ENCODE data around the gene BHLHE23.
"Not testable (repeated sequence)": the region's sequence is repeated elsewhere in the genome, so short reads cannot be mapped to it uniquely, and the experiment has no call there.

BHLHE23 gene

DNA sequence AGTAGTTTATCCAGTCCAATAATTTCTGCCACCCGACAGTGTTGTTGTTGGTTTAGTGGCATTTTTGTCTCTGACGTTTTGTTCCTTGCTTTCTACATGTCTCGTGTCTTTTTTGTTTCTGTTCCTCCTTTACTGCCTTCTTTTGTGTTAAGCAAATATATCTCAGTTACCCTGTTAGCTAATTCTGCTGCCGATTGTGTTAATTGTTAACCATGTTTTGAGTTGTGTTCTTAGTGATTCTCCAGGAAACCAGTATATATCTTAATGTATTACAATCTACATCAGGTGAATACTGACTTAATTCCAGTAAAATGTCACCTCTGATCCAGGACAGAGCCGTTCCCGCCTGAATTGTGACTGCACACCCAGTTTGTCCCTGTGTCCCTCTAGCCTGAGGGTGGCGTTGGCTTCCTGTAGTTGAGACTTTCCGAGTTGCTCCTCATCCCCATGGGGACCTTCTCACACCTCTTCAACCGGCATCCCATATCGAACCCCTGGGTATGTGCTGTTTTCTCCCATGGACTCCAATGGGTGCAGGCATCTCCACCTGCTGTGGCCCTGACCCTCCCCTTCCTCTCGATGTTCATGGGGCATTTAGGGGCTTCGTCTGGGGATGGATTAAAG lies 35.8 kb upstream of the BHLHE23 start:
- CTCF ChIA-PET, result no interaction called here

DNA sequence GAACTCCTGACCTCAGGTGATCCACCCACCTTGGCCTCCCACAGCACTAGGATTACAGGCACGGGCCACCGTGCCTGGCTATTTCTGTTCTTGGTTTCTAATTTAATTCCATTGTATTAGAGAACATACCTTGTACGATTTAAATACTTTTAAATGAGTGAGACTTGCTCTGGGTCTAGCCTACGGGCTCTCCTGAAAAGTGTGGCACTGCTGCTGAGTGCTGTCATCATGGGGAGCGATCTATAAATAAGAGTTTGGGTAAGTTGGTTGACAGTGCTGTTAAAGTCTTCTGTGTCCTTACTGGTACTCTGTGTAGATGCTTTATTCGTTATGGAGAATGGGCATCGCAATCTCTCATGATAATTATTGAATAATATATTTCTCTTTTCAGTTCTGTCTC lies 35.0 kb upstream of the BHLHE23 start:
- WGBS (ENCODE audit: insufficient coverage), result 90% methylated on average over 2 of the region's 7 CpGs
- peaks cover 0 to 4% (median 0%) of the 10 kb centered on the region in 5 experiments for H3K9me3 ChIP-seq (ENCODE audit: control extremely low read depth in 1 of 5, control insufficient read depth in 4 of 5, insufficient read depth in 2 of 5, low read depth in 1 of 5, low read length in 4 of 5)
- DNase-seq, result no peak
- CTCF ChIA-PET, result no interaction called here
- H3K27me3 ChIP-seq (replicated peaks in 2 of 5; ENCODE audit: control insufficient read depth in 4 of 5, insufficient read depth in 5 of 5, low read length in 4 of 5), result peaks cover 6 to 70% (median 24%) of the 10 kb centered on the region in 5 experiments
- no peaks in the 10 kb centered on the region for H3K4me1 ChIP-seq (ENCODE audit: control extremely low read depth in 1 of 4, control insufficient read depth in 4 of 4, insufficient read depth in 4 of 4, low read length in 3 of 4)
- POLR2A ChIA-PET, result no interaction called here
- no peaks in the 10 kb centered on the region for H3K36me3 ChIP-seq (ENCODE audit: control insufficient read depth in 4 of 4, insufficient read depth in 4 of 4, low read length in 3 of 4)
- no peak overlapping the region for H3K27ac ChIP-seq (ENCODE audit: insufficient read depth in 1 of 2, low read depth in 1 of 2, low read length in 2 of 2, poor library complexity in 1 of 2, severe bottlenecking in 2 of 2)
- no peak overlapping the region for H3K4me3 ChIP-seq (ENCODE audit: control insufficient read depth in 1 of 7, extremely low read depth in 1 of 7, insufficient read depth in 4 of 7, low read depth in 2 of 7, low read length in 6 of 7)

More for the DNA sequence above, 35.8 kb upstream of the BHLHE23 start:
- H3K4me3 ChIP-seq (ENCODE audit: control insufficient read depth in 1 of 7, extremely low read depth in 1 of 7, insufficient read depth in 4 of 7, low read depth in 2 of 7, low read length in 6 of 7), result no peak overlapping the region
- H3K36me3 ChIP-seq (ENCODE audit: control insufficient read depth in 4 of 4, insufficient read depth in 4 of 4, low read length in 3 of 4), result no peaks in the 10 kb centered on the region
- no peaks in the 10 kb centered on the region for H3K4me1 ChIP-seq (ENCODE audit: control extremely low read depth in 1 of 4, control insufficient read depth in 4 of 4, insufficient read depth in 4 of 4, low read length in 3 of 4)
- DNase-seq, result no peak
- POLR2A ChIA-PET, result no interaction called here
- H3K27ac ChIP-seq (ENCODE audit: insufficient read depth in 1 of 2, low read depth in 1 of 2, low read length in 2 of 2, poor library complexity in 1 of 2, severe bottlenecking in 2 of 2), result no peak overlapping the region
- peaks cover 6 to 70% (median 23%) of the 10 kb centered on the region in 5 experiments for H3K27me3 ChIP-seq (replicated peaks in 2 of 5; ENCODE audit: control insufficient read depth in 4 of 5, insufficient read depth in 5 of 5, low read length in 4 of 5)
- WGBS (ENCODE audit: insufficient coverage), result 80% methylated on average over 11 of the region's 12 CpGs
- peaks cover 0 to 5% (median 0%) of the 10 kb centered on the region in 5 experiments for H3K9me3 ChIP-seq (ENCODE audit: control extremely low read depth in 1 of 5, control insufficient read depth in 4 of 5, insufficient read depth in 2 of 5, low read depth in 1 of 5, low read length in 4 of 5)

GRCh38 chr20:63037669-63038268 lies 31.0 kb upstream of the BHLHE23 start:
- no peak overlapping the region for H3K27ac ChIP-seq (ENCODE audit: insufficient read depth in 1 of 2, low read depth in 1 of 2, low read length in 2 of 2, poor library complexity in 1 of 2, severe bottlenecking in 2 of 2)
- peaks cover 0 to 4% (median 0%) of the 10 kb centered on the region in 5 experiments for H3K9me3 ChIP-seq (ENCODE audit: control extremely low read depth in 1 of 5, control insufficient read depth in 4 of 5, insufficient read depth in 2 of 5, low read depth in 1 of 5, low read length in 4 of 5)
- H3K4me1 ChIP-seq (ENCODE audit: control extremely low read depth in 1 of 4, control insufficient read depth in 4 of 4, insufficient read depth in 4 of 4, low read length in 3 of 4), result peaks cover 0 to 12% (median 9%) of the 10 kb centered on the region in 4 experiments
- ChIA-PET POLR2A (no interaction called here), CTCF (interaction anchor here (1.2 kb wide), 1 partner anchor 20 kb away, joined by 3 read pairs; no protein-coding TSS in a partner anchor)
- H3K27me3 ChIP-seq (replicated peaks in 2 of 5; ENCODE audit: control insufficient read depth in 4 of 5, insufficient read depth in 5 of 5, low read length in 4 of 5), result peaks cover 8 to 84% (median 32%) of the 10 kb centered on the region in 5 experiments
- WGBS (ENCODE audit: insufficient coverage), result 72% methylated on average over 22 of the region's 26 CpGs
- no peaks in the 10 kb centered on the region for H3K36me3 ChIP-seq (ENCODE audit: control insufficient read depth in 4 of 4, insufficient read depth in 4 of 4, low read length in 3 of 4)
- no peak for DNase-seq
- H3K4me3 ChIP-seq (ENCODE audit: control insufficient read depth in 1 of 7, extremely low read depth in 1 of 7, insufficient read depth in 4 of 7, low read depth in 2 of 7, low read length in 6 of 7), result no peak overlapping the region

DNA sequence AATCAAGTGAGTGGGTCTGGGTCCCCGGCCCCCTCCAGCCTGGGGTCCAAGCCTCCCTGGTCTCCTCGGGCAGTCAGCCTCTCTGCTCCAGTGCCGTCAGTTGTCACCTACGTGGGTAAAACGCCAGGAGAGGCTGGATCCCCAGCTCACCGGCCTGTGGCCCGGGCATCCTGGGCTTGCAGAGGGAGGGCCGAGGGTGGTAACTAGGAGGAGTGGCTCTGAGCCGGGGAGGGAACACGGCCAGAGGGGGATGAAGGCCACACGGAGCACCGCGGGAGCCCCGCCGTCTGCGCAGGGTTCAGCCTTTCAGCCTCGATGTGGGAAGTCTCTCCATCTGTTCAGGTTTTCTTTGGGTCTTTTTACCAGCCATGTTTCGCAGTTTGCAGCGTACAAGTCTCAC lies 29.5 kb upstream of the BHLHE23 start:
- POLR2A ChIA-PET, result no interaction called here
- H3K4me3 ChIP-seq (ENCODE audit: control insufficient read depth in 1 of 7, extremely low read depth in 1 of 7, insufficient read depth in 4 of 7, low read depth in 2 of 7, low read length in 6 of 7), result no peak overlapping the region
- CTCF ChIA-PET, result interaction anchor here (1.3 kb wide), 1 partner anchor 16 kb away, joined by 4 read pairs; no protein-coding TSS in a partner anchor
- peaks cover 8 to 86% (median 28%) of the 10 kb centered on the region in 5 experiments for H3K27me3 ChIP-seq (replicated peaks in 2 of 5; ENCODE audit: control insufficient read depth in 4 of 5, insufficient read depth in 5 of 5, low read length in 4 of 5)
- WGBS (ENCODE audit: insufficient coverage), result 54% methylated on average over 19 of the region's 19 CpGs
- peaks cover 0 to 4% (median 0%) of the 10 kb centered on the region in 5 experiments for H3K9me3 ChIP-seq (ENCODE audit: control extremely low read depth in 1 of 5, control insufficient read depth in 4 of 5, insufficient read depth in 2 of 5, low read depth in 1 of 5, low read length in 4 of 5)
- H3K36me3 ChIP-seq (ENCODE audit: control insufficient read depth in 4 of 4, insufficient read depth in 4 of 4, low read length in 3 of 4), result no peaks in the 10 kb centered on the region
- no peak for DNase-seq
- H3K4me1 ChIP-seq (ENCODE audit: control extremely low read depth in 1 of 4, control insufficient read depth in 4 of 4, insufficient read depth in 4 of 4, low read length in 3 of 4), result peaks cover 0 to 14% (median 11%) of the 10 kb centered on the region in 4 experiments
- H3K27ac ChIP-seq (ENCODE audit: insufficient read depth in 1 of 2, low read depth in 1 of 2, low read length in 2 of 2, poor library complexity in 1 of 2, severe bottlenecking in 2 of 2), result no peak overlapping the region

DNA sequence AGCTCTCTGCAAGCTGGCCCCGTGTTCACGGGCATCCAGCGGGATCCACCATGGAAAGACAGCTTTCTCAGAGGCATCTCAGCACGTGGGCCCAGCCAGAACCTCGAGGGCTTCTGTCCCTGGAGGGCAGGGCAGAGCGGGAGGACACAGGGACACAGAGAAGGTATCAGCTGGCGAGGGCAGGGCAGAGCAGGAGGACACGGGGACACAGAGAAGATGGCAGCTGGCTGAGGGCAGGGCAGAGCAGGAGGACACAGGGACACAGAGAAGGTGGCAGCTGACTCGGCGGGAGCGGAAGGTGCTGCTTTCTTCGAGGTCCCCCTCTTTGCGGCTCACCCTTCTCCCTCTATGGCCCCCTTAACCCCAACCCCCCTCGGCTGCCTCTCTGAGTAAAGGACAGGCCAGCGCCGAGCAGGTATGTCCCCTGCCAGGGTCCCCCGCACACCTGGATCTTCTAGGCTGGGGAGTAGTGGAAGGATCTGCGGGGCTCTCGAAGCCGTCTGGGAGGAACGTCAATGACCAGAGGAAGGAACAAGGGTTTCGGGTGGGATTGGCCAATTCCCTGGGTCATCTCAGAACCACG lies 28.9 kb upstream of the BHLHE23 start:
- peaks cover 6 to 88% (median 26%) of the 10 kb centered on the region in 5 experiments for H3K27me3 ChIP-seq (replicated peaks in 2 of 5; ENCODE audit: control insufficient read depth in 4 of 5, insufficient read depth in 5 of 5, low read length in 4 of 5)
- POLR2A ChIA-PET, result no interaction called here

GRCh38 chr20:63034710-63035602 lies 28.2 kb upstream of the BHLHE23 start:
- DNase-seq, result not testable (repeated sequence)
- 82% methylated on average over 32 of the region's 44 CpGs for WGBS (ENCODE audit: insufficient coverage)

More for the DNA sequence above, 28.9 kb upstream of the BHLHE23 start:
- Histone ChIP-seq H3K9me3 (ENCODE audit: control extremely low read depth in 1 of 5, control insufficient read depth in 4 of 5, insufficient read depth in 2 of 5, low read depth in 1 of 5, low read length in 4 of 5) (peaks cover 0 to 4% (median 0%) of the 10 kb centered on the region in 5 experiments), H3K4me1 (ENCODE audit: control extremely low read depth in 1 of 4, control insufficient read depth in 4 of 4, insufficient read depth in 4 of 4, low read length in 3 of 4) (peaks cover 0 to 14% (median 11%) of the 10 kb centered on the region in 4 experiments), H3K4me3 (ENCODE audit: control insufficient read depth in 1 of 7, extremely low read depth in 1 of 7, insufficient read depth in 4 of 7, low read depth in 2 of 7, low read length in 6 of 7) (no peak overlapping the region), H3K36me3 (ENCODE audit: control insufficient read depth in 4 of 4, insufficient read depth in 4 of 4, low read length in 3 of 4) (no peaks in the 10 kb centered on the region), H3K27ac (ENCODE audit: insufficient read depth in 1 of 2, low read depth in 1 of 2, low read length in 2 of 2, poor library complexity in 1 of 2, severe bottlenecking in 2 of 2) (no peak overlapping the region)
- no peak for DNase-seq
- 90% methylated on average over 22 of the region's 23 CpGs for WGBS (ENCODE audit: insufficient coverage)
- CTCF ChIA-PET, result interaction anchor here (1.3 kb wide), 1 partner anchor 16 kb away, joined by 4 read pairs; no protein-coding TSS in a partner anchor

More at GRCh38 chr20:63034710-63035602, 28.2 kb upstream of the BHLHE23 start:
- H3K4me3 ChIP-seq (ENCODE audit: control insufficient read depth in 1 of 7, extremely low read depth in 1 of 7, insufficient read depth in 4 of 7, low read depth in 2 of 7, low read length in 6 of 7); H3K27ac ChIP-seq (ENCODE audit: insufficient read depth in 1 of 2, low read depth in 1 of 2, low read length in 2 of 2, poor library complexity in 1 of 2, severe bottlenecking in 2 of 2); H3K36me3 ChIP-seq (ENCODE audit: control insufficient read depth in 4 of 4, insufficient read depth in 4 of 4, low read length in 3 of 4); H3K9me3 ChIP-seq (ENCODE audit: control extremely low read depth in 1 of 5, control insufficient read depth in 4 of 5, insufficient read depth in 2 of 5, low read depth in 1 of 5, low read length in 4 of 5); POLR2A ChIA-PET: not testable (repeated sequence)
- CTCF ChIA-PET, result interaction anchor here (1.3 kb wide), 1 partner anchor 17 kb away, joined by 4 read pairs; no protein-coding TSS in a partner anchor
- Histone ChIP-seq H3K27me3 (replicated peaks in 2 of 5; ENCODE audit: control insufficient read depth in 4 of 5, insufficient read depth in 5 of 5, low read length in 4 of 5) (peaks cover 3 to 88% (median 27%) of the 10 kb centered on the region in 5 experiments), H3K4me1 (ENCODE audit: control extremely low read depth in 1 of 4, control insufficient read depth in 4 of 4, insufficient read depth in 4 of 4, low read length in 3 of 4) (peaks cover 0 to 14% (median 11%) of the 10 kb centered on the region in 4 experiments)
